Natural killer cell (primary cell): Measurements from ENCODE around the gene EPM2A. TPM values are rescaled to one million over a fixed set of nuclear protein-coding genes. Genes with fewer than 3 reads are reported as not detected.

Source experiments
- ATAC-seq, 3 donors: fragments of 150-1000 bp in 2 of 3; fragments of 200-7000 bp in 1 of 3; cut with Tn5 transposase; 1 replicate in 1 of 3; 2 replicates in 2 of 3; pipeline ENCODE4 v1.10.0; 2021; ENCODE audit warnings: mild to moderate bottlenecking in 2 of 3, moderate library complexity in 2 of 3
- DNase-seq, 2 donors: peaks; one replicate each; pipeline versions ENCODE4 v3.0.0 to v3.0.0-alpha.2; 2013 to 2021; ENCODE audit warnings: mixed read lengths in 1 of 2
- H3K27ac ChIP-seq: one replicate; pipeline ENCODE4 v1.5.1; 2013; ENCODE audit warnings: mild to moderate bottlenecking, low read length
- H3K27me3 ChIP-seq: one replicate; pipeline ENCODE4 v1.6.1; 2013; ENCODE audit warnings: low read length; ENCODE audit not compliant: control insufficient read depth, insufficient read depth
- H3K36me3 ChIP-seq: one replicate; pipeline ENCODE4 v1.6.1; 2013; ENCODE audit warnings: low read length; ENCODE audit not compliant: control insufficient read depth, insufficient read depth
- H3K4me1 ChIP-seq: one replicate; pipeline ENCODE4 v1.6.1; 2013; ENCODE audit warnings: low read length; ENCODE audit not compliant: control insufficient read depth, insufficient read depth
- H3K4me3 ChIP-seq: one replicate; pipeline ENCODE4 v1.5.1; 2013; ENCODE audit warnings: low read length
- H3K9me3 ChIP-seq: one replicate; pipeline ENCODE4 v1.6.1; 2013; ENCODE audit warnings: low read length; ENCODE audit not compliant: control insufficient read depth, insufficient read depth
- H3K27ac Mint-ChIP-seq, 2 donors: one replicate each; pipeline ENCODE4 v1.8.0; 2022; ENCODE audit warnings: mild to moderate bottlenecking in 2 of 2, mixed read lengths in 2 of 2, moderate library complexity in 1 of 2
- H3K27me3 Mint-ChIP-seq, 2 donors: one replicate each; pipeline ENCODE4 v1.8.0; 2022; ENCODE audit warnings: low read depth in 2 of 2, mixed read lengths in 2 of 2
- H3K36me3 Mint-ChIP-seq: one replicate; pipeline ENCODE4 v1.8.0; 2022; ENCODE audit warnings: mixed read lengths
- H3K4me1 Mint-ChIP-seq, 2 donors: one replicate each; pipeline ENCODE4 v1.8.0; 2022; ENCODE audit warnings: mixed read lengths in 2 of 2
- H3K4me3 Mint-ChIP-seq: one replicate; pipeline ENCODE4 v1.8.0; 2022; ENCODE audit warnings: mild to moderate bottlenecking, moderate library complexity, mixed read lengths
- H3K9me3 Mint-ChIP-seq, 2 donors: one replicate each; pipeline ENCODE4 v1.8.0; 2022; ENCODE audit warnings: mixed read lengths in 2 of 2
- WGBS: methylation state at CpG from one replicate; pipeline ENCODE4 v1.1.7; 2013; ENCODE audit warnings: missing lambda C conversion rate; ENCODE audit not compliant: insufficient coverage; 5-methylcytosine and 5-hydroxymethylcytosine counted together
- intact Hi-C: fragments of 100-400 bp; cut with micrococcal nuclease; formaldehyde crosslinking; loops from one replicate; pipeline ENCODE4 v1.14.2; 2022
- total RNA-seq, 4 donors: library from RNA; stranded (reverse); fragments of 120-200 nt in 1 of 4; gene quantifications; one replicate each; pipeline versions ENCODE4 v1.2.3 to v1.2.4, GENCODE V29; 2013 to 2022
- TF ChIP-seq, protein P1 (sequence below): fragments of 200-600 bp; IDR thresholded peaks from one replicate; pipeline ENCODE4 v1.8.0; 2022; ENCODE audit warnings: antibody characterized with exemption

EPM2A gene
- total RNA-seq, 3 donors from 2014 or later (not counting 1 experiment from before 2014, with no cell fraction given): 5.2 to 6.9 (median 6.7) TPM

DNA sequence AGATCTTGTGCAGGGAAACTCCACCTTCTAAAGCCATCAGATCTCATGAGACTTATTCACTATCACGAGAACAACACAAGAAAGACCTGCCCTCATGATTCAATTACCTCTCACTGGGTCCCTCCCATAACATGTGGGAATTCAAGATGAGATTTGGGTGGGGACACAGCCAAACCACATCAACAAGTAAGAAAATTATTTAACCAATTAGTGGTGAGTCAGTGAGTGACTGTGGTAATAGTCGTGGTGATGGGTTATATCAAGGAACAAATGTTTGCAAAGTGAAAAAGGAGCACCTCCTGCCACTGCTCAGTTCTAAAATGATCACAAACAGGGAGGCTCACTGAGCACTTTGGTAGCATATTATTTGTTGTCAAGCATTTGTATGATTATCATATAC lies 20.6 kb downstream of the EPM2A start:
- DNase-seq: no peak
- no peaks in the 10 kb centered on the region for H3K36me3 ChIP-seq
- Mint-ChIP-seq H3K27ac (peak overlapping the region in 1 of 2 donors; percentile 34), H3K36me3 (peaks cover 15% of the 10 kb centered on the region), H3K27me3 (no peaks in the 10 kb centered on the region), H3K4me1 (peaks cover 16 to 19% of the 10 kb centered on the region in 2 donors), H3K4me3 (no peak overlapping the region), H3K9me3 (peaks cover 8 to 11% of the 10 kb centered on the region in 2 donors)
- no peaks in the 10 kb centered on the region for H3K27me3 ChIP-seq
- H3K4me3 ChIP-seq: no peak overlapping the region
- no peaks in the 10 kb centered on the region for H3K4me1 ChIP-seq
- ATAC-seq: no peak
- intact Hi-C loops: no loop called here
- WGBS: 57% methylated on average over 2 of the region's 2 CpGs
- TF ChIP-seq, protein P1, sequence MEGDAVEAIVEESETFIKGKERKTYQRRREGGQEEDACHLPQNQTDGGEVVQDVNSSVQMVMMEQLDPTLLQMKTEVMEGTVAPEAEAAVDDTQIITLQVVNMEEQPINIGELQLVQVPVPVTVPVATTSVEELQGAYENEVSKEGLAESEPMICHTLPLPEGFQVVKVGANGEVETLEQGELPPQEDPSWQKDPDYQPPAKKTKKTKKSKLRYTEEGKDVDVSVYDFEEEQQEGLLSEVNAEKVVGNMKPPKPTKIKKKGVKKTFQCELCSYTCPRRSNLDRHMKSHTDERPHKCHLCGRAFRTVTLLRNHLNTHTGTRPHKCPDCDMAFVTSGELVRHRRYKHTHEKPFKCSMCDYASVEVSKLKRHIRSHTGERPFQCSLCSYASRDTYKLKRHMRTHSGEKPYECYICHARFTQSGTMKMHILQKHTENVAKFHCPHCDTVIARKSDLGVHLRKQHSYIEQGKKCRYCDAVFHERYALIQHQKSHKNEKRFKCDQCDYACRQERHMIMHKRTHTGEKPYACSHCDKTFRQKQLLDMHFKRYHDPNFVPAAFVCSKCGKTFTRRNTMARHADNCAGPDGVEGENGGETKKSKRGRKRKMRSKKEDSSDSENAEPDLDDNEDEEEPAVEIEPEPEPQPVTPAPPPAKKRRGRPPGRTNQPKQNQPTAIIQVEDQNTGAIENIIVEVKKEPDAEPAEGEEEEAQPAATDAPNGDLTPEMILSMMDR: no peak
- H3K27ac ChIP-seq: no peak overlapping the region
- H3K9me3 ChIP-seq: no peaks in the 10 kb centered on the region

DNA sequence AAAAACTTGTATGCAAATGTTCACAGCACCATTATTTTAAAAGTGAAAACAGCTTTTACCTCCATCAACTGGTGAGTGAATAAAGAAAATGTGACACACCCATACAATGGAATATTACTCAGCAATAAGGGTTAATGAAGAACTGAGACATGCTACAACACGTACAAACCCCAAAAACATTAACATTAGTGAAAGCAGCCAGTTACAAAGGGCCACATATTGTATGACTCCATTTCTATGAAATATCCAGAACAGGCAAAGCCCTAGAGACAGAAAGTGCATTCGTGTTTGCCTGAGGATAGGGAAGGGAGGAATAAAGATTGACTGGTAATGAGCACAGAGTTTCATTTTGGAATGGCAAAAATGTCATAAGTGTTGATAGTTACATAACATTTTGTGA lies 21.5 kb downstream of the EPM2A start:
- 97% methylated on average over 2 of the region's 2 CpGs for WGBS
- ATAC-seq (no peak), DNase-seq (no peak)
- TF ChIP-seq, protein P1: no peak
- Mint-ChIP-seq H3K4me1 (peaks cover 16 to 19% of the 10 kb centered on the region in 2 donors), H3K36me3 (peaks cover 15% of the 10 kb centered on the region), H3K9me3 (peaks cover 8 to 12% of the 10 kb centered on the region in 2 donors), H3K27ac (no peak overlapping the region), H3K4me3 (no peak overlapping the region), H3K27me3 (no peaks in the 10 kb centered on the region)
- no peaks in the 10 kb centered on the region for H3K36me3 ChIP-seq
- no peaks in the 10 kb centered on the region for H3K9me3 ChIP-seq
- H3K4me1 ChIP-seq: no peaks in the 10 kb centered on the region
- no peak overlapping the region for H3K27ac ChIP-seq
- no peak overlapping the region for H3K4me3 ChIP-seq
- intact Hi-C loops: no loop called here
- H3K27me3 ChIP-seq: no peaks in the 10 kb centered on the region

DNA sequence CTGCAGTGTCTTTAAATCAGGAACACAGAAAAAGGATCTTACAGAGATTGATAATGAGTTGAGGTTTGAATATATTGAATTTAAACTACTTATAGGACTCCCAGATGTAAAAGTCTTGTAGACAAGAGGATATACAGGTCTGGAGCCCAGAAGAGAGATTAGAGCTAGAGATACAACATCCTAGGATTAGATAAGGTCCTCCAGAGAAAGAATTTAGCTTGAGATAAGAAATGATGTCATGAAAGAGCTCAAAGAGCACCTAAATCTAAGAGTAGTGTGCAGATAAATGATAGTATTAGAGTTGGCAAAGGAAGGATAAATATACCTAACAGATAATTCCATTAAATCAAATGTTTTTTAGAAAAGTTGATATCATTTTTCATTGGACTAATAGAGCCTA lies 23.9 kb downstream of the EPM2A start:
- H3K36me3 Mint-ChIP-seq: peaks cover 15% of the 10 kb centered on the region

DNA sequence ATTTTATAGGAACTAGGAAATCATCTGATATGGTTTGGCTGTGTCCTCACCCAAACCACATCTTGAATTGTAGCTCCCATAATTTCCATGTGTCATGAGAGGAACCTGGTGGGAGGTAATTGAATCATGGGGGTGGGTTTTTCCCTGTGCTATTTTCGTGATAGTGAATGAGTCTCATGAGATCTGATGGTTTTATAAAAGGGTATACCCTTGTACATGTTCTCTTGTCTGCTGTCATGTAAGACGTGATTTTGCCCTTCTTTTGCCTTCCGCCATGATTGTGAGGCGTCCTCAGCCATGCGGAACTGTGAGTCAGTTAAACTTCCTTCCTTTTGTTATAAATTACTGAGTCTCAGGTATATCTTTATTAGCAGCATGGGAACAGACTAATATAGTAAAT lies 27.9 kb downstream of the EPM2A start:
- ATAC-seq: no peak
- H3K27ac ChIP-seq: no peak overlapping the region
- no peak for DNase-seq
- Mint-ChIP-seq H3K27me3 (no peaks in the 10 kb centered on the region), H3K9me3 (peaks cover 0 to 2% of the 10 kb centered on the region in 2 donors), H3K4me3 (no peak overlapping the region), H3K36me3 (no peaks in the 10 kb centered on the region), H3K4me1 (peaks cover 7 to 11% of the 10 kb centered on the region in 2 donors), H3K27ac (no peak overlapping the region)
- no peaks in the 10 kb centered on the region for H3K27me3 ChIP-seq
- H3K4me3 ChIP-seq: no peak overlapping the region
- WGBS: 97% methylated on average over 5 of the region's 5 CpGs
- H3K9me3 ChIP-seq: peaks cover 4% of the 10 kb centered on the region
- intact Hi-C loops: no loop called here
- H3K36me3 ChIP-seq: no peaks in the 10 kb centered on the region
- TF ChIP-seq, protein P1: no peak
- H3K4me1 ChIP-seq: no peaks in the 10 kb centered on the region

More for the DNA sequence above, 23.9 kb downstream of the EPM2A start:
- H3K27ac ChIP-seq: no peak overlapping the region
- H3K4me1 Mint-ChIP-seq: peaks cover 19 to 20% of the 10 kb centered on the region in 2 donors
- TF ChIP-seq, protein P1: no peak
- no peak overlapping the region for H3K4me3 Mint-ChIP-seq
- H3K27me3 Mint-ChIP-seq: no peaks in the 10 kb centered on the region
- no peaks in the 10 kb centered on the region for H3K36me3 ChIP-seq
- H3K4me3 ChIP-seq: no peak overlapping the region
- H3K9me3 ChIP-seq: peaks cover 4% of the 10 kb centered on the region
- ATAC-seq: no peak
- DNase-seq: no peak
- no peaks in the 10 kb centered on the region for H3K4me1 ChIP-seq
- H3K9me3 Mint-ChIP-seq: peaks cover 8 to 10% of the 10 kb centered on the region in 2 donors
- intact Hi-C loops: no loop called here
- H3K27me3 ChIP-seq: no peaks in the 10 kb centered on the region
- H3K27ac Mint-ChIP-seq: no peak overlapping the region
